Effector CD8-positive, alpha-beta T cell (primary cell): ENCODE data around the gene MTG1.
"Not testable (repeated sequence)": the region's sequence is repeated elsewhere in the genome, so short reads cannot be mapped to it uniquely, and the experiment has no call there.

Experiments
- DNase-seq: peaks from one replicate; lab custom pipeline; 2025; lab: John Stamatoyannopoulos, UW

The MTG1 gene

GRCh38 chr10:133378251-133379096 is 15.5 kb upstream of the MTG1 start:
- peak; percentile 36 for DNase-seq

- peak; percentile 27 for DNase-seq
These were observed 14.7 kb upstream of the MTG1 start, which contains the start of gene PAOX for GRCh38 chr10:133379152-133379800. Gene PAOX, plus strand, starts transcription at chr10:133379262. Its CDS starts 55 bp downstream, at chr10:133379317.

- DNase-seq = no peak
These were observed 13.9 kb upstream of the MTG1 start for GRCh38 chr10:133379801-133380666.

- no peak for DNase-seq
These were observed 12.9 kb upstream of the MTG1 start for GRCh38 chr10:133381036-133381435.

GRCh38 chr10:133383551-133383950 is 10.4 kb upstream of the MTG1 start:
- no peak for DNase-seq

GRCh38 chr10:133384071-133384470 is 9.9 kb upstream of the MTG1 start:
- no peak for DNase-seq

GRCh38 chr10:133385214-133385613 is 8.7 kb upstream of the MTG1 start:
- no peak for DNase-seq

- not testable (repeated sequence) for DNase-seq
These were observed 7.0 kb upstream of the MTG1 start for GRCh38 chr10:133386951-133387350.

- no peak for DNase-seq
These were observed 5.6 kb upstream of the MTG1 start for GRCh38 chr10:133388236-133388972.

GRCh38 chr10:133388973-133389818 is 4.8 kb upstream of the MTG1 start:
- DNase-seq = no peak

- DNase-seq = no peak
These were observed 3.2 kb upstream of the MTG1 start for GRCh38 chr10:133390597-133391248.

GRCh38 chr10:133391249-133391635 is 2.7 kb upstream of the MTG1 start:
- DNase-seq = no peak

GRCh38 chr10:133391761-133392518 is 2.0 kb upstream of the MTG1 start:
- no peak for DNase-seq

GRCh38 chr10:133393401-133394063 is 425 bp upstream of the MTG1 start:
- no peak for DNase-seq

GRCh38 chr10:133394801-133395221 is 854 bp downstream of the MTG1 start:
- no peak for DNase-seq

GRCh38 chr10:133396035-133396624 is 2.2 kb downstream of the MTG1 start:
- DNase-seq = no peak

- DNase-seq = no peak
These were observed 4.0 kb downstream of the MTG1 start for GRCh38 chr10:133397938-133398337.

- DNase-seq = no peak
These were observed 5.2 kb downstream of the MTG1 start for GRCh38 chr10:133399123-133399601.
